ENCODE data around the gene PEX11G. TPM values are rescaled to one million over a fixed set of nuclear protein-coding genes. Genes with fewer than 3 reads are reported as not detected.
A peak's percentile ranks its signal among the peaks of the same experiment; 100 is the strongest.

Gene PEX11G
- total and polyA plus RNA-seq, 2 donors (not counting 3 experiments of a cell fraction or from before 2014, with no cell fraction given): 1.3 to 1.9 TPM

DNA sequence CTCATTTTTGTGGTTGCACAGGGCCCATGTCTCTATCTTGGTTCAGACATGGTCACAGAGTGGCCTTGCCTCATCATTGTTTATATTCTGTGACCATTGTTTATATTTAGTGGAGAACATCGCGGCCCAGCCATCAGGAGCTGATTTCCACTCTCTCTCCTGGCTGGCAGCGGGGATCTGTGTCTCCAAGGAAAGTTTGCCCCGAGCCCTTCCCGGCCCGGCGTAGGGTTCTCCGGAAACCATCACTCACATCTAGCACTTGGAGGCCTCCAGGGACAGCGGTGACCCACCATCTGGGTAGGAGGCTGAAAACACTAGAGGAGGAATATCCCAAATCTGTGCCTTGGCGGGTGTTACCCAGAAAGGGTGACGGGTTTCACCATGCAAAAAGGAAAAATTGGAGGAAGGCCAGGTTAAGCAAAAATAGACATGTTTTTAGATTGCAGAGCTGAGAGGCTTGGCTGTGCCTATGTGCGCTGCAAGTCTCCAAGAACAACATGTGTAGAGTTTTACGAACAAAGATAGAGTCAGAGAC is 26.3 kb upstream of the PEX11G start:
- H3K27ac ChIP-seq (ENCODE audit: insufficient read depth, low read depth, low read length): peak overlapping the region; percentile 41
- dilution Hi-C loops (cut with MboI; ENCODE audit: extremely low pct_ligation_motif_present, low sequenced_read_pairs): no loop called here

More for the DNA sequence above, 26.3 kb upstream of the PEX11G start:
- no peak overlapping the region for H3K4me3 ChIP-seq (replicated peaks in 1 of 3; ENCODE audit: insufficient read depth in 1 of 3, low read depth in 1 of 3, low read length in 3 of 3)
- peaks cover 4% of the 10 kb centered on the region for H3K79me2 ChIP-seq (ENCODE audit: control insufficient read depth, insufficient read depth, low read length)
- FAIRE-seq (no peak), DNase-seq (ENCODE audit: low read depth, low spot score) (no peak)
- peaks cover 0 to 7% of the 10 kb centered on the region in 2 experiments for H3K36me3 ChIP-seq (ENCODE audit: control insufficient read depth in 2 of 2, extremely low read depth in 1 of 2, insufficient read depth in 2 of 2, low read length in 2 of 2)
- CTCF ChIA-PET: interaction anchor here (0.7 to 1.6 kb wide), 3 partner anchors 7 to 18 kb away, joined by 3 to 5 read pairs (median 3); a partner anchor contains a TSS
- H2AFZ ChIP-seq (ENCODE audit: low read depth, low read length): peak overlapping the region; percentile 100
- peaks cover 12% of the 10 kb centered on the region for H3K4me1 ChIP-seq (ENCODE audit: control insufficient read depth, extremely low read depth, insufficient read depth, low read length)
- BruUV-seq (replicated peaks): TSS peak; percentile 97
- no peaks in the 10 kb centered on the region for H3K9me1 ChIP-seq (replicated peaks; ENCODE audit: control insufficient read depth, extremely low read depth, insufficient read depth, low read length)
- POLR2A ChIA-PET: no interaction called here
- TF ChIP-seq POLR2AphosphoS5 (IDR thresholded peaks at IDR 0.05; ENCODE audit: insufficient read depth, low read depth, low read length) (no peak), FOS (IDR thresholded peaks at IDR 0.05; ENCODE audit: borderline replicate concordance, insufficient read depth, low read length) (no peak), POLR2A (IDR thresholded peaks at IDR 0.05; ENCODE audit: low read depth, low read length) (no peak), GATA2 (IDR thresholded peaks at IDR 0.05; ENCODE audit: insufficient read depth, insufficient read length, low read depth, low read length) (no peak), JUN (IDR thresholded peaks at IDR 0.05; ENCODE audit: borderline replicate concordance, insufficient read depth, insufficient read length, low read depth) (no peak), EZH2 (IDR thresholded peaks at IDR 0.05; ENCODE audit: borderline replicate concordance, low read depth, low read length, severe bottlenecking) (no peak), MYC (IDR thresholded peaks at IDR 0.05; ENCODE audit: low read depth, low read length) (no peak)
- TF ChIP-seq, protein P1, sequence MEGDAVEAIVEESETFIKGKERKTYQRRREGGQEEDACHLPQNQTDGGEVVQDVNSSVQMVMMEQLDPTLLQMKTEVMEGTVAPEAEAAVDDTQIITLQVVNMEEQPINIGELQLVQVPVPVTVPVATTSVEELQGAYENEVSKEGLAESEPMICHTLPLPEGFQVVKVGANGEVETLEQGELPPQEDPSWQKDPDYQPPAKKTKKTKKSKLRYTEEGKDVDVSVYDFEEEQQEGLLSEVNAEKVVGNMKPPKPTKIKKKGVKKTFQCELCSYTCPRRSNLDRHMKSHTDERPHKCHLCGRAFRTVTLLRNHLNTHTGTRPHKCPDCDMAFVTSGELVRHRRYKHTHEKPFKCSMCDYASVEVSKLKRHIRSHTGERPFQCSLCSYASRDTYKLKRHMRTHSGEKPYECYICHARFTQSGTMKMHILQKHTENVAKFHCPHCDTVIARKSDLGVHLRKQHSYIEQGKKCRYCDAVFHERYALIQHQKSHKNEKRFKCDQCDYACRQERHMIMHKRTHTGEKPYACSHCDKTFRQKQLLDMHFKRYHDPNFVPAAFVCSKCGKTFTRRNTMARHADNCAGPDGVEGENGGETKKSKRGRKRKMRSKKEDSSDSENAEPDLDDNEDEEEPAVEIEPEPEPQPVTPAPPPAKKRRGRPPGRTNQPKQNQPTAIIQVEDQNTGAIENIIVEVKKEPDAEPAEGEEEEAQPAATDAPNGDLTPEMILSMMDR (IDR thresholded peaks at IDR 0.05; ENCODE audit: extremely low read depth in 1 of 2, insufficient read depth in 1 of 2, low read depth in 1 of 2, low read length in 2 of 2): no peak
- TF ChIP-seq, protein P2, sequence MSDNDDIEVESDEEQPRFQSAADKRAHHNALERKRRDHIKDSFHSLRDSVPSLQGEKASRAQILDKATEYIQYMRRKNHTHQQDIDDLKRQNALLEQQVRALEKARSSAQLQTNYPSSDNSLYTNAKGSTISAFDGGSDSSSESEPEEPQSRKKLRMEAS (IDR thresholded peaks at IDR 0.05; ENCODE audit: insufficient read depth, insufficient read length): no peak
- H3K9me3 ChIP-seq (replicated peaks; ENCODE audit: control insufficient read depth, insufficient read depth, low read length): no peaks in the 10 kb centered on the region
- H4K20me1 ChIP-seq (replicated peaks; ENCODE audit: control insufficient read depth, extremely low read depth, insufficient read depth, low read length): no peaks in the 10 kb centered on the region
- H3K4me2 ChIP-seq (ENCODE audit: insufficient read depth, low read length): peak overlapping the region; percentile 83
- H3K9ac ChIP-seq (replicated peaks; ENCODE audit: extremely low read depth, insufficient read depth, low read length): peak overlapping the region; percentile 90
- peaks cover 0 to 3% of the 10 kb centered on the region in 2 experiments for H3K27me3 ChIP-seq (ENCODE audit: control insufficient read depth in 2 of 2, insufficient read depth in 2 of 2, low read length in 2 of 2)
- intact Hi-C loops (cut with micrococcal nuclease): no loop called here
